Measurements from ENCODE around the gene OR2A2. TPM values are rescaled to one million over a fixed set of nuclear protein-coding genes. Genes with fewer than 3 reads are reported as not detected.

The OR2A2 gene
- total RNA-seq, 2 donors from 2014 or later, result not detected

DNA sequence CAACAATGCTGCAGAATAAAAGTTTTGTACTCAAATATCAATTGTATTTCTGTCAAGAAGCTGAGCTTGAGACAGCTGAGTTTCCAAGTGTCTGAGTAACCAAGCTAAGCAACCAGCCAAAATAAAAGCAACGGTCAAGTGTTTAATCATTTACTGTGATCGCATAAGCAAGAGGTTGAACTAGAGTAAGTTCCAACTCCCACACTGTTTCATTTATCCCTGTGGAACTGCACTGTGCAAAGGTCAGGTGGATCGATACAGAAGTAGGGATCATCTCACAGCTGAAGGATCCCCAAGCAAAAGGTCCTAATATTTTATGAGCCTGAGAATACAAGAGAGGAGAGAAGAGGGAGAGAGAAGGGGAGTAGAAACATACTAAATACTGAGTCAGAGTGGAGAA is 35.0 kb downstream of the OR2A2 start:
- H3K4me1 ChIP-seq (ENCODE audit: control insufficient read depth, insufficient read depth, low read length), result no peaks in the 10 kb centered on the region
- Mint-ChIP-seq H3K9me3 (peaks cover 17% of the 10 kb centered on the region), H3K4me3 (no peak overlapping the region), H3K36me3 (ENCODE audit: low read depth) (peaks cover 2% of the 10 kb centered on the region), H3K27ac (no peak overlapping the region), H3K4me1 (no peaks in the 10 kb centered on the region), H3K27me3 (ENCODE audit: insufficient read depth) (no peaks in the 10 kb centered on the region)
- no peak overlapping the region for H3K27ac ChIP-seq (ENCODE audit: low read depth, low read length)
- no peaks in the 10 kb centered on the region for H3K36me3 ChIP-seq (ENCODE audit: control insufficient read depth, insufficient read depth, low read length)
- DNase-seq, result no peak
- H3K4me3 ChIP-seq (ENCODE audit: low read length), result no peak overlapping the region
- H3K9me3 ChIP-seq (ENCODE audit: control insufficient read depth, low read length), result peaks cover 11% of the 10 kb centered on the region
- H3K27me3 ChIP-seq (ENCODE audit: control insufficient read depth, insufficient read depth, low read length, poor library complexity, severe bottlenecking), result no peaks in the 10 kb centered on the region
- TF ChIP-seq, protein P1, sequence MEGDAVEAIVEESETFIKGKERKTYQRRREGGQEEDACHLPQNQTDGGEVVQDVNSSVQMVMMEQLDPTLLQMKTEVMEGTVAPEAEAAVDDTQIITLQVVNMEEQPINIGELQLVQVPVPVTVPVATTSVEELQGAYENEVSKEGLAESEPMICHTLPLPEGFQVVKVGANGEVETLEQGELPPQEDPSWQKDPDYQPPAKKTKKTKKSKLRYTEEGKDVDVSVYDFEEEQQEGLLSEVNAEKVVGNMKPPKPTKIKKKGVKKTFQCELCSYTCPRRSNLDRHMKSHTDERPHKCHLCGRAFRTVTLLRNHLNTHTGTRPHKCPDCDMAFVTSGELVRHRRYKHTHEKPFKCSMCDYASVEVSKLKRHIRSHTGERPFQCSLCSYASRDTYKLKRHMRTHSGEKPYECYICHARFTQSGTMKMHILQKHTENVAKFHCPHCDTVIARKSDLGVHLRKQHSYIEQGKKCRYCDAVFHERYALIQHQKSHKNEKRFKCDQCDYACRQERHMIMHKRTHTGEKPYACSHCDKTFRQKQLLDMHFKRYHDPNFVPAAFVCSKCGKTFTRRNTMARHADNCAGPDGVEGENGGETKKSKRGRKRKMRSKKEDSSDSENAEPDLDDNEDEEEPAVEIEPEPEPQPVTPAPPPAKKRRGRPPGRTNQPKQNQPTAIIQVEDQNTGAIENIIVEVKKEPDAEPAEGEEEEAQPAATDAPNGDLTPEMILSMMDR (conservative IDR thresholded peaks at IDR 0.05), result no peak
- WGBS, 2 experiments (ENCODE audit: insufficient coverage in 1 of 2, insufficient read length in 1 of 2), result 88 to 97% methylated on average over 1 to 3 of the region's 3 CpGs
- no peak overlapping the region for H3K9ac ChIP-seq (ENCODE audit: extremely low read depth, low read length, poor library complexity, severe bottlenecking)

DNA sequence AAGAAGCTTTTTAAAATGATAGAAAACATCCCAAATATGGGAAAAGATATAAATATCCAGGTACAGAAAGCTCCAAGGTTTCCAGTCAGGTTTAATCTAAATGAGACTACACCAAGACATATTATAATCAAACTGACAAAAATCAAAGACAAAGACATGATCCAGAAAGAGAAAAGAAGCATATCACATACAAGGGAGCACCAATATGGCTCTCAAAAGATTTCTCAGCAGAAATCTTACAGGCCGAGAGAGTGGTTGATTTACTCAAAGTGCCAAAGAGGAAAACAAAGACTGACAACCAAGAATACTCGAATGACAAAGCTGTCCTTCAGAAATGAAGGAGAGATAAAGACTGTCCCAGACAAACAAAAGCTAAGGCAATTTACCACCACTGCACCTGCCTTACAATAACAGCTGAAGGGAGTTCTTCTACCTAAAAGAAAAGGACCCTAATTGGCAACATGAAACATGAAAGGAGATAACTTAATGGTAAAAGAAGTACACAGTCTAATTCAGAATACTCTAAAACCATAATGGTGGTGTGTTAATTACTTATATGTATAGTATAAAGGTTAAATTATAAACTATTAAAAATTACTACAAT is 38.9 kb downstream of the OR2A2 start:
- Mint-ChIP-seq H3K9me3 (peaks cover 34% of the 10 kb centered on the region), H3K36me3 (ENCODE audit: low read depth) (peaks cover 2% of the 10 kb centered on the region), H3K4me1 (no peaks in the 10 kb centered on the region), H3K4me3 (no peak overlapping the region), H3K27me3 (ENCODE audit: insufficient read depth) (no peaks in the 10 kb centered on the region), H3K27ac (no peak overlapping the region)
- no peaks in the 10 kb centered on the region for H3K4me1 ChIP-seq (ENCODE audit: control insufficient read depth, insufficient read depth, low read length)
- no peaks in the 10 kb centered on the region for H3K27me3 ChIP-seq (ENCODE audit: control insufficient read depth, insufficient read depth, low read length, poor library complexity, severe bottlenecking)
- H3K36me3 ChIP-seq (ENCODE audit: control insufficient read depth, insufficient read depth, low read length), result no peaks in the 10 kb centered on the region
- DNase-seq, result no peak
- peaks cover 19% of the 10 kb centered on the region for H3K9me3 ChIP-seq (ENCODE audit: control insufficient read depth, low read length)
- 90 to 100% methylated on average over 1 to 2 of the region's 2 CpGs for WGBS, 2 experiments (ENCODE audit: insufficient coverage in 1 of 2, insufficient read length in 1 of 2)
- H3K9ac ChIP-seq (ENCODE audit: extremely low read depth, low read length, poor library complexity, severe bottlenecking), result no peak overlapping the region
- no peak overlapping the region for H3K27ac ChIP-seq (ENCODE audit: low read depth, low read length)
- TF ChIP-seq, protein P1 (conservative IDR thresholded peaks at IDR 0.05), result no peak
- no peak overlapping the region for H3K4me3 ChIP-seq (ENCODE audit: low read length)

DNA sequence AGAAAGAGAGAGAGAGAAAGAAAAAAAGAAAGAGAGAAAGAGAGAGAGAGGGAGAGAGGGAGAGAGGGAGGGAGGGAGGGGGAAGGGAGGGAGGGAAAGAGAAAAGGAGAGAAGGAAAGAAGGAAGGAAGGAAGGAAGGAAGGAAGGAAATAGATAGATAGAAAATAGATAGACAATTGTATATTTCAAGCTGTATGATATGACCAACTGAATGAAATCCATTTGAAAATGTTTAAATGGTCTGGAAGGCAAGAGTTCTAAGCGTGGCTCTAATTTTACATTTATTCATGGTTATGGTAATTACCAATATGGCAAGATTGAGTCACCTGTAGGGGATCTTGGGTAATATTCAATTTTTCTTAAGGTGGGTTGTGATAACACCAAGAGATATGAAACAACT is 49.5 kb downstream of the OR2A2 start:
- no peaks in the 10 kb centered on the region for H3K9me3 ChIP-seq (ENCODE audit: control insufficient read depth, low read length)
- H3K4me3 Mint-ChIP-seq, result no peak overlapping the region
- no peak overlapping the region for H3K4me3 ChIP-seq (ENCODE audit: low read length)

More for the DNA sequence above, 49.5 kb downstream of the OR2A2 start:
- Histone ChIP-seq H3K9ac (ENCODE audit: extremely low read depth, low read length, poor library complexity, severe bottlenecking) (no peak overlapping the region), H3K27me3 (ENCODE audit: control insufficient read depth, insufficient read depth, low read length, poor library complexity, severe bottlenecking) (no peaks in the 10 kb centered on the region), H3K27ac (ENCODE audit: low read depth, low read length) (no peak overlapping the region), H3K36me3 (ENCODE audit: control insufficient read depth, insufficient read depth, low read length) (no peaks in the 10 kb centered on the region), H3K4me1 (ENCODE audit: control insufficient read depth, insufficient read depth, low read length) (no peaks in the 10 kb centered on the region)
- DNase-seq, result no peak
- H3K27me3 Mint-ChIP-seq (ENCODE audit: insufficient read depth), result no peaks in the 10 kb centered on the region
- TF ChIP-seq, protein P1 (conservative IDR thresholded peaks at IDR 0.05), result no peak
- H3K27ac Mint-ChIP-seq, result no peak overlapping the region
- 100% methylated on average over 1 of the region's 1 CpG for WGBS, 2 experiments (ENCODE audit: insufficient coverage in 1 of 2, insufficient read length in 1 of 2)
- H3K4me1 Mint-ChIP-seq, result no peaks in the 10 kb centered on the region
- no peaks in the 10 kb centered on the region for H3K9me3 Mint-ChIP-seq
- no peaks in the 10 kb centered on the region for H3K36me3 Mint-ChIP-seq (ENCODE audit: low read depth)

Other genes starting within 250 kb of the OR2A2 start
- 100 to 1,000 TPM in 1 of 2 donors, 10 to 100 TPM in 1; 67.7 to 123 TPM for gene TCAF1, start 207.4 kb upstream of the OR2A2 start, total RNA-seq
- gene OR2F2, start 174.3 kb upstream of the OR2A2 start, total RNA-seq, result not detected
- not detected for gene OR2F1, start 154.7 kb upstream of the OR2A2 start, total RNA-seq
- not detected for gene OR6B1, start 109.3 kb upstream of the OR2A2 start, total RNA-seq
- not detected for gene OR2A5, start 60.6 kb upstream of the OR2A2 start, total RNA-seq
- gene OR2A25, start 39.8 kb upstream of the OR2A2 start, total RNA-seq, result not detected
- not detected for gene OR2A12, start 23.3 kb upstream of the OR2A2 start, total RNA-seq
- not detected for gene OR2A14, start 13.6 kb downstream of the OR2A2 start, total RNA-seq
- gene CTAGE4, start 73.9 kb downstream of the OR2A2 start, total RNA-seq, result 1 to 10 TPM; 6.3 to 8.7 TPM
- 10 to 100 TPM in 1 of 2 donors, 1 to 10 TPM in 1; 9.5 to 18.4 TPM for gene ARHGEF35, start 86.2 kb downstream of the OR2A2 start, total RNA-seq
- not detected for gene OR2A42, start 130.0 kb downstream of the OR2A2 start, total RNA-seq
- gene OR2A7, start 155.2 kb downstream of the OR2A2 start, total RNA-seq, result 1 to 10 TPM; 3.8 to 4.8 TPM
- 1 to 10 TPM in 1 of 2 donors, not detected in 1; 8.4 TPM for gene CTAGE8, start 159.7 kb downstream of the OR2A2 start, total RNA-seq
- gene OR2A1, start 202.8 kb downstream of the OR2A2 start, total RNA-seq, result not detected
- gene ARHGEF5, start 245.8 kb downstream of the OR2A2 start, total RNA-seq, result 10 to 100 TPM; 22.8 to 43.1 TPM

Measured in endodermal cell (in vitro differentiated cells).